NAMALWA (cell line): ENCODE results near the gene ZC2HC1B.

Experiments used
- DNase-seq: peaks from one replicate; pipeline ENCODE4 v3.0.0-alpha.2; 2015; ENCODE audit warnings: low spot score

ZC2HC1B gene

DNA sequence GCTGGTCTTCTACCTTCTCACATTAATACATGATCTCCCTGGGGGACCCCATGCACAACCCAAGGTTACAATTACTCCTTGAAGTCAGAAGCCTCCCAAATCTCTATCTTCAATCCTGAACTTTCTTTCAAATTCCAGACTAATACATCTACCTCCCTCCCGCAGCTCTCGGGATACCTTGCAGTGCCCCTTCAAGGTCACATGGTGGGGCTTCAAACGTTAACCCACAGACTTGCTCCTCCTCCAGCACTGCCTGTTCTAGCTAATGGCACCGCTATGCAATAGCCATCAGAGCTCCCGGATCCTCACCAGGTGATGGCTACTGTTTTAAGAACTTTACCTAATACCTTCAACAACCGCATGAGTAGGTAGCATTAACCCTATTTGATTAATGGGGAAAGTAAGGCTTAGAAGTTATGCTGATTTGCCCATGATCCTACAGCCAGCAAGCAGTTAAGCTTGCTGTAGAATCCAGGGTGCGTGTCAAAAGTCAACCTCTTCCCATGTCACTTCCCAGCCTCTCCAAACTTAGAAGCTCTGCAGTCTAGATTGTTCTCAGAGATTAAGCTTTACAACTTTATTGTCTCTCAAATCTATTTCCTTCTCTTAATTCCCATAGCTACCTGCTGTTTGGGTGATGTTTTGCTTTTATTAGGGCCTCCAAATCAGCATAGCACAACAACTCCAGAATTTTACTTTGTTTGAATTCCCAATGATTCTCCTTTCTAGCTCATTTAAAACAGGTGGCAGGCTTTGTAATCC is 99.1 kb downstream of the ZC2HC1B start:
- no peak for DNase-seq

DNA sequence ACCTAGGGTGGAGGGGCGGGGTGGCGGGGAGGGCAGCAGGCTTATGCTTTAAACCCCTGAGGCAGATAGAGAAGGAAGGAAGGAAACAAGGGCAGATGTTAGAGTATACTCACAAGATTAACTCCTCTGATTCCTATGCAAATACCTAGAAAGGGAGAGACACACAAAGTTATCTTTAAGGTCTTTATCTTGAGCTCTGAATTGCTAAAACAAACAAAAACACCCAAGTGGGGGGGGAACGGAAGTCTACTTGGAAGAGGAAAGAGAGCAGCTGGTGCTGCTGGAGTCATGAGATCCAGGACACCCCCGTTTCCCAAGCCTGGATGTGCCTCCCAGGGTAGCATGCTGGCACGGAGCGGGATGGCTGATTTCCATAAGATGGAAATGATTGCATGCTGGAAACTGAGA is 100.4 kb downstream of the ZC2HC1B start:
- no peak for DNase-seq

DNA sequence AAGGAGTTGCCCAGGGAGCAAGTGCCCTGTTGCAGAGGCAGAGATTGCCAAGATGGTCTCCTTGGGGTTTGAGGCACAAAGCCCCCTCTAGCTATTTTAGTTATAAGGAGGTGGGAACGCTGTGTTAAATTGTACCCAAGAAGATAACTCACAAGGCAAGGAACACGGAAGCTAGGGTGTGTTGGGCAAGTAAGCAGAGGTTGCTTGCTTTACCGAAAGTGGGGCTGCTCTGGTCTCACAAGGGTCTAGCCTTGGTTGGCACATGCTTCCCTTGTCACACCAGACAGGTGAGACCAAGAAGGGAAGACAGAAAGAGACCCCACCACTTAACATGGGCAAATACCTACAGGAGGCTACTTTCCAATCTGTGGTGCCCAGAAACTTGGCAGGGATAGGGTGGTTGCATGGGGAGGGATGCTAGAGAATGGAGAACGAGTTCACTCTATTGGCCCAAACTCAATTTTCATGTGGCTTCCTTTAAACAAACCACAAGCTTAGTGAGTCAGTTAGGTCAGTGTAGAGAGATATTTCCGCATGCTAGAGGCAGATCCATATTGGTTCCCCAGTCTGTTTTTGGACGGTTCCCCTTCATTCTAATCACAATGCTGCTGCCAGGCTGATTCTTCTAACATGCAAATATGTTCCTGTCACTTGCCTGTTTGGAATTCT is 101.4 kb downstream of the ZC2HC1B start:
- DNase-seq = no peak

DNA sequence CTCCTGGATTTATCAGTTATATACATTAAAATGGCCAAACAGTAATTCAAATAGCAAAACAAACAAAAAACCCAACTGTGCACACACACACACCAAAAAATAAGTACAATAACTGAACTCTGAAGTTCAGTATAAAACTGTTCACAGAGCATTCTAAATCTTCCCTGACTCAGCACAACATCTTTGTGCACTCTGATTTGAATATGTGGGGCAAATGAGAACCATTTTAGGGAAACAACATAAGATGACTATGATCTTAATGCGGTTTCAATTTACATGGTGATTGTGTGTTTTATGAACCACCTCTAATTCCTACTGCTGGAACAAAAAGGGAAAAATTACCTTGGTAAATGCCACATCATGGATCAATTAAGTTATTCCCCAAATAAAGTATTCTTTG is 102.0 kb downstream of the ZC2HC1B start:
- DNase-seq = no peak

DNA sequence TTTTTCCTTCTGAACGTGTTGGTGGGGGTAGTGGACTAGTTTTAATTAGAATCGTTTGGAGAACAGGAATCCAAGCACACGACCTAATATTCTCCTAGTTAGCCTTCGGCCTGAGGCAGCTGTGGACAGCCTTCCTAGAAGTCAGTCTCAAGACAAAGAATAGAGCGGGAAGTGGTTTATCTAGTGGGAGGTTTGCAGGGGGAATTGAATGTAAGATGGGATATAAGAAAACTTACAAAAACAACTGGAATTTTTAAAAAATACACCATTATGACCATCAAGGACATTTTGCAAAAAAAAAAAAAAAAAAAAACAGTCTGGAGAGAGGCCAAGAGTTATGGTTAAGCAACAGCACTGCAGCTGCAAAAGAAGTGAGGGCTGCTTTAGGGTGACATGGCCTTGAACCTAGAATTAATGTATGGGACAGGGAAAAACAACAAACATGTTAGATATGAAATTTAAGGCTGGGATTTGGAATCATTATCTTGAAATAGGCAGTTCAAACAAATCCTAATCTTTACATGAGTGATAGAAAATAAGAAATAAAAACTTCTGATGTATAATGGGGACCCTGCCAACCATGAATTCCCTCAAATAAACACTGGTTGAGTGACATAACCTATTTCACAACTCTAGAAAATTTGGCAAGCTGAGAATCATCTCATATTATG is 103.6 kb downstream of the ZC2HC1B start:
- DNase-seq = no peak

DNA sequence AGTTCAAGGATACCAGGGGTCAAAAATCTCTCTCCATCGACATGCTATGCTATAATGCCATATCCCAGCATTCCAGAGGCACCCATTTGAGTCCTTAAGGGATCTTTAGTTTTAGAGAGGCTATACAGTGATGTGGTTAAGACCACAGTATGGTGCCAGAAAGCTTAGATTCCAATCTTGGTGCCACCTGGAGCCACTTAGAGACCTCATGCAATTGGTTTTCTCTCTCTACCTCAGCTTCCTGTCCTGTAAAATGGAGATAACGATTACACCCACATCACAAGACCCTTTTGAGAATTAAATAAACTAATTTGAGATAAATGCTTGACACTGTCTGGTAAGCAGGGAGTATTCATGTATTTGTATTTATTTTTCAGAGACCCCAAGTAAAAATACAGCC is 104.8 kb downstream of the ZC2HC1B start:
- DNase-seq = no peak

DNA sequence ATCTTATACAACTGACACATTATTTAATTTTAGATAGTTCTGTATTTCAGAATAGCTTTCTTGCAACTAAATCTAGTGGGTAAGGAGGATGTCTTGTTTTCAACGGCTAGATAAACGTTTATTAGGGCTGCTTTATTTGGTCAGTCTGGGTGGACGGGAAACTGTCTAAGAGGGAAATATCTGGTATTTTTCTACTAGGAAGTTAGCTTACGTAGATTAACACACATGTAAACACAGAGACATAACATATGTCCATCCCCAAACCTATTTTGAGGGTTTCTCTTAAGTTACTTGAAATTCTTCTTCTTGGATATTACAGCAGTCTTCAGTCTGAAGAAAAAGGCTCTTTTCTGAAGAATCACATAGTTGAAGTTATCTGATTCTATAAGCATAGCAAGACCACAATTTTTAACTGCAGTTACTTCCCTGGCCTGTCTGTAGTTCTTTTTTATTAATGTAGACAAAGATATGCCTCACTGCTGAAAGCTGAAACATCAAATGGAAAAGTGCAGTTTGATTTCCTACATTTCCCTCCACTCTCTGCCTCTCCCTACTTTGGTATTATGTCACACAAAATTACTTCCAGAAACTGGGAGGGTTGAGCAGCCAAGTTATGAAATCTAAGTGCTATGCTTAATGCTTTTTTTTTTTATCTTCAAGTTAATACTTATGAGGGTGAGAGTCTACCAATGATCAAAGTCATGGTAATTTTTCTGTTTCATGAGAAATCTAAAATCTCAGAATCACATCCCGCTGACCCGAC is 106.4 kb downstream of the ZC2HC1B start:
- DNase-seq = no peak

DNA sequence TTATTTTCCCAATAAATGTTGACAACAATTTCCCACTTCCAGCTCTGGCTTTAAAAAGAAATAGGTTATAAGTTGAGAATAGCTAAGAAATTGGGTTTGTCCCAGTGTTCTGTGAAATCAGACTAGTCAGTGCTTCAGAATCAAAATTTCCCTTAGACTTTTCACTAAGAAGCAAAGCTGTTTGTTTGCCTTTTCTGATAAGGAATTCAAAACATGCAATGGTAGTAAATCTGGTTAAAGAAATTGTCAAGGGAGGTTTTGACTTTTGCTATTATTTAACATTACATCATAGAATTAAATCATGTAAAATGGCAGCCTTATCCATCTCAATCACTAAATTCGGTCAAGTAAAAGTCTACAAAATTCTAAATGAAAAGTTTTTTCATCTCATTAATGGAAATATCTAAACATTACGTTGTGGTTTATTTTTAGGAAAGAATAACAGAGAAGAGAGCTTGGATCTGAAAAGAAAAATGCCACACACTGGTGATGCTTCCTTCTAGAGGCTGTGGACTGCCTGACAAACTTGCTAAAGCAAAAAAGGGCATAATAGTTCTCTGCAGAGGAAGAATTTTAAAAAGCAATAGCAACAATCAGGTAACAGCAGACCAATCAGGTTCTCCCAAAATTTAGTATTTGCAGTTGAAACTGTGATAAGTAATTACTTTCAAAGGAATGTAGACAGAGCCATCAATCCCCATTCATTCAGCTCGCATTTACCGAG is 107.4 kb downstream of the ZC2HC1B start:
- DNase-seq = no peak

DNA sequence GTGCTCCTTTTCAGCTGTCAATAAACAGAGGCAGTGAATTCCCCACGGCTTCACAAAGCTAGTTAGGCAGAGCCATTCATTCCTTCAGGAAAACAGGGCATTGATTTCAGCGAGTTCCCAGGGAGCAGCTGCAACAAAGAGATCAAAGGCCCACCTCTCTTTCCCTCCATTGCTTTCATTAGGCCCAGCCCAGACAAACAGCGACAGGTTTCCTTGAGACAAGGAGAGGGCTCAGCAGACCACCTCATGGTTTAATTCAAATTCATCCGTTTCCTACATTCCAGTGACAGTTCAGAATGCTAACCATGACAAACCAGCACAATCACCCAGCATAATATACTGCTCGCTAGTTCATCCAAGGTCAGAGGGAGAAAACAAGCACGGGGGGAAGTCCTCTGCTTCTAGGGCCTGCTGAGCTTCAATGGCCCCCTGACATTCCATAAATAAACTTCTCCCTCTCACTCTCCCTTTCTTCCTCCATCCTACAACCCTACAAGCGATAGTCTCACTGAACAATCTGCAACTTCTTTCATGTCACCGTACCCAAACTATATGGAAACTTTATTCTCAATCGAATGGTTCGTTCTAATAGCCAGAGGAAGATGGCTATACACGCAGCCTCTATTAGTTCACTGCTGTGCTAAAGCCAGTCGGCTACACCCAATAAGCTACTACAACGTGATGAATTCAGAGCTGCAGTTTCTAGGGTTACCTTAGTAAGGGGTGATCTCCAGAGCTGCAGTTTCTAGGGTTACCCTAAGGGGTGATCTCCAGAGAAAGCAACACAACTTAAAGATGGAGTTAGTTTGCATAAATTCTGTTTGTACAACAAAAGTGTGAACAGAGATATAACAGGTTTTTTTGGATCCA is 109.1 kb downstream of the ZC2HC1B start:
- DNase-seq = no peak

DNA sequence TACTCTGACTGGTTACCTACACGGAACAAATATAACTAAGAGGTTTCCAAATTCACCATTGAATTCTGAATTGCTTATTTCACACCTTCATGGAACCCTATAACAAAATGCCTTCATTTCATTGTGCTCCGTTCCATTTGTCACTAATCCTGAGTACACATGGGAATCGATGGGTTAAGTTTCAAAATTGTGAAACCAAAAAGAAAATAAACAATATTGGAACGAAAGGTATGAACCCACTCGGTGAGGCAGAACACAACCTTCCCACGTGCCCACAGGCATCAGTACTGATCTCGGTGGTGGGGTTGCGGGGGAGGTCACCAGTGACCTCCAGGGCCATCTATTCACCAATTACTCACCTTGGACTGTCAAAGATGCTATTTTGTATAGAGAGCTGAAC is 109.8 kb downstream of the ZC2HC1B start:
- no peak for DNase-seq

DNA sequence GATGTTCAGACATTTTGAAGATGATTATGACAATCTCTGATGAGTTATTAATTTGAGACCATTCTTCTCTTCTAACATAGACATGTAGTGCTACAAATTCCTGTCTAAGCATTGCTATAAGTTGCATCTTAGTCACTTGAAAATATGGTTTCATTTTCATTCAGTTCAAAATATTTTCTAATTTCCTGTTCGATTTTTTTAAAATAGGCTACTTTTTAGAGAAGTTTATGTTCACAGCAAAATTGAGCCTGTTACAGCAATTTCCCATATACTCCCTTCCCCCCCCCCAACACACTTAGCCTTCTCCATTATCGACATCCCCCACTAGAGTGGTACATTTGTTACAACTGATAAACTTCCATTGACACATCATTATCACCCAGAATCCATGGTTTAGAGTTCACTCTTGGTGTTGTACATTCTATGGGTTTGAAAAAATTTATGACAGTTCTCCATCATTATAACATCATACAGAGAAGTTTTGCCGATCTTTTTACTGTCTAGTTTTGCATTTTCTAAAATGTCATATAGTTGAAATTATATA is 112.6 kb downstream of the ZC2HC1B start:
- DNase-seq = no peak

DNA sequence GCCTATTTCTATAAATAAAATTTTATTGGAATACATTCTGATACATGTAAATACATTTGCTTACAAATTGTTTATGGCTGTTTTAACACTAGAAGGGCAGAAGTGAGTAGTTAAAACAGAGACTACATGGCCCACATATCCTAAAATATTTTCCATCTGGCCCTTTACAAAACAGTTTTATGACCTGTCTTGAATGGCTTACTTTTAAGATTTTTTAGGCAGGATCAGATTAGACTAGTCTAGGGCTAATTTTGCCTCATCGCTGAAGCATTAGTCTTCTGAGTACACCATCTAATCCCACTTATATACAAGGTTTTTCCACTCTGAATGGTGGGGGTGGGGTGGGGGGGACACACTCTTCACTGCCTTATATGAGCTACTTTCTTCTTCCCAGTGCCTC is 116.6 kb downstream of the ZC2HC1B start:
- no peak for DNase-seq

DNA sequence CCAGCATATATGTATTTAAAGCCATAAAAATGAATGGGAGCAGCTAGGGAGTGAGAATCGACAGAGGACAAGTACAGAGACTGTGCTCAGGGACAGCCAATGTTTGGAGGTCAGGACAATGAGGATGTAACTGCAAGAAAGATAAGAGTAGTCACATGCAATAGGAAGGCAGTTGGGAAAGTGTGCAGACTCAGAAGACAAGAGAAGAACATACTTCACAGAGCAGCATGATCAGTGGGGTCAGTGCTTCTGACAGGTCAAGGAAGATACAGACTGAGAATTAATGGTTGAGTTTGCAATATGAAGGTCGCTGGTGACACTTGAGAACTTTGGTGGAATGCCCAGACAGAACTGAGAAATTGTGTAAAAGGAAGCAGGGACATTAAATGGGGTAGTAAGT is 118.7 kb downstream of the ZC2HC1B start:
- DNase-seq = no peak

DNA sequence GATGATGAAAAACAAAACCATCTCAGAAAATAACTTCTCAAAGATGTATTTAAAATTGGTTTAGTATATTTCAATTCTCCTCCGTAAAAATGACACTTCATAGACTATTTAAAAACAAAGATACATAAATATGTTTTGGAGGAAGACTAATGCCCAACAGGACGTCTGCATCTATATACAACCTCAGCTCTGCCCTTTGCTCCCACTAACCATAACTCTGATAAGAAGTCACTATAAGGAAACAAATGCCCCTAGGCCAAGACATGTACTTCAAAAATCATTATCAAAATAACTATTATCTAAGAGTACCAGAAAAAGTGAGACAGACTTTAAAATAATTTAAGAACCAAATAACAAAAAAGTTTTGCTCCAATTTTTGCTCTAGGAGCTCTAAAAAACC is 120.4 kb downstream of the ZC2HC1B start:
- DNase-seq = no peak

DNA sequence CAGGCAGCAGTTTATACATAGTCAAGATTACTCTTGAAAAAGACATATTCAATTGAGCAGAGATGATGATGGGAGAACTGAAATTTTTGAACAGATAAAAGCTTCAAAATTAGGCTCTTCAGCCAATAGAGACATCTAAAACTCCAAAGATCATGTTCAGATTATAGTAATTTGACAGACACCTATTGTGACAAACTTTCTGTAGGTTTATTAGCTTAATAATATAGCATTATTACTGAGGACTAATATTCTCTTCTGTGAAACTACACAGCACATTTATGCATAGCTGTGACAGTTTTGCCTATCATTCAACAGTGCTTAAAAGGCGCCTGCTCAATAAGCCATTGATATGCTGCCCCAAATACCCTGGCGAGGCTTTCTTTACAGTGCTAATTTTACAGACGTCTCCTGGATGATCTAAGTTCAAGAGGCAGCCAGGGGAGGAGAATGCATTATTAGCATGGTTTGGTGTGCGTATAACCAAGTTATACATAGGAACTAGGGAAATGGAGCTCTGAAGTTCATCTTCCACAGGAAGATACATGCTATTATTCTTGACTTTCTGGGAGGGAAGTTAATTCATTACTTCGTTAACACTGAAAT is 122.3 kb downstream of the ZC2HC1B start:
- no peak for DNase-seq
